Measurements from ENCODE around the gene CWC27.
"Not testable (repeated sequence)": the region's sequence is repeated elsewhere in the genome, so short reads cannot be mapped to it uniquely, and the experiment has no call there.

CWC27 gene

DNA sequence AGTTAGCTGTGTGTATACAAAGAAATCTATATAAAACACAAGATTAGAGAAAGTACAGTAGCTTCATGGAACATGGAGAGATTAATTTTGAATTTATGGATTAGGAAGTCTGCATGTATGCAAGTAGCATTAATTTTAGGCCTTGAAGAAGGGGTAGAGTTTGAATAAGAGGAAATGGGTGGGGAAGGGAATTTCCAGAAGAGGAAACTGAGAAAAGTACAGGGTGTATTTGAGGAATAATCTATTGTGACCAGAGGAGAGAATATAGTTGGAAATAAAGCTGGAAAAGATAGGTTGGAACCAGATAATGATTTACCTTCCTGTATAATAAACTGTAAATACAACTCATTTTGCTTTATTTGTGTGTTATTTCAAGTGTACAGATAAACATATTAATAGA lies 53.6 kb downstream of the CWC27 start:
- CTCF ChIA-PET: no interaction called here
- Histone ChIP-seq H3K4me3 (ENCODE audit: control insufficient read depth in 1 of 7, extremely low read depth in 1 of 7, insufficient read depth in 4 of 7, low read depth in 2 of 7, low read length in 6 of 7) (no peak overlapping the region), H3K4me1 (ENCODE audit: control extremely low read depth in 1 of 4, control insufficient read depth in 4 of 4, insufficient read depth in 4 of 4, low read length in 3 of 4) (peaks cover 0 to 3% (median 1%) of the 10 kb centered on the region in 4 experiments), H3K27me3 (replicated peaks in 2 of 5; ENCODE audit: control insufficient read depth in 4 of 5, insufficient read depth in 5 of 5, low read length in 4 of 5) (no peaks in the 10 kb centered on the region), H3K27ac (ENCODE audit: insufficient read depth in 1 of 2, low read depth in 1 of 2, low read length in 2 of 2, poor library complexity in 1 of 2, severe bottlenecking in 2 of 2) (no peak overlapping the region), H3K36me3 (ENCODE audit: control insufficient read depth in 4 of 4, insufficient read depth in 4 of 4, low read length in 3 of 4) (peaks cover 0 to 3% (median 1%) of the 10 kb centered on the region in 4 experiments), H3K9me3 (ENCODE audit: control extremely low read depth in 1 of 5, control insufficient read depth in 4 of 5, insufficient read depth in 2 of 5, low read depth in 1 of 5, low read length in 4 of 5) (peaks cover 0 to 1% (median 0%) of the 10 kb centered on the region in 5 experiments)
- POLR2A ChIA-PET: no interaction called here
- DNase-seq: peak in 2 of 3 donors; percentile 2

DNA sequence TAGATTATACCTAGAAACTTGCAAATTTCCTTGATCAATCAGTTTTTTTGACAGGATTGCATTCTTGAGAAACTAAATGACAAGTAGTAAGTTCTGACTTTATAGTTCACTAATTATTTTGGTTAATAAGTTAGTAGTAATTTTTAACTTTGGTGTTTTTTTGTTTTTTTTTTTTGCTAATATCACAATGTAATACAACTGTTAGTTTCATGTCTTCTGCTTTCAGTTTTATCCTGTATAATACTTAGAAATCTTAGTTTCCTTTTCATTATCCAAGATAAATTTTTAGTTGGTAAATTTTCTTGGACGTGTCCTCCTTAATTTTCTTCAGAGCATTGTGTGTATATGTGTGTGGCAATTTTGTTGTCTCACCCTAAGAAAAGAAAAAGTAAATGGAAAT lies 57.8 kb downstream of the CWC27 start:
- H3K4me3 ChIP-seq (ENCODE audit: control insufficient read depth in 1 of 7, extremely low read depth in 1 of 7, insufficient read depth in 4 of 7, low read depth in 2 of 7, low read length in 6 of 7): no peak overlapping the region
- no CpG with 5 or more reads among the region's 1 CpG for WGBS (ENCODE audit: insufficient coverage)
- H3K9me3 ChIP-seq (ENCODE audit: control extremely low read depth in 1 of 5, control insufficient read depth in 4 of 5, insufficient read depth in 2 of 5, low read depth in 1 of 5, low read length in 4 of 5): peaks cover 0 to 3% (median 0%) of the 10 kb centered on the region in 5 experiments
- POLR2A ChIA-PET: no interaction called here
- no peaks in the 10 kb centered on the region for H3K27me3 ChIP-seq (replicated peaks in 2 of 5; ENCODE audit: control insufficient read depth in 4 of 5, insufficient read depth in 5 of 5, low read length in 4 of 5)
- DNase-seq: no peak
- CTCF ChIA-PET: no interaction called here
- peaks cover 0 to 3% (median 1%) of the 10 kb centered on the region in 4 experiments for H3K4me1 ChIP-seq (ENCODE audit: control extremely low read depth in 1 of 4, control insufficient read depth in 4 of 4, insufficient read depth in 4 of 4, low read length in 3 of 4)
- H3K36me3 ChIP-seq (ENCODE audit: control insufficient read depth in 4 of 4, insufficient read depth in 4 of 4, low read length in 3 of 4): peaks cover 0 to 8% (median 4%) of the 10 kb centered on the region in 4 experiments
- no peak overlapping the region for H3K27ac ChIP-seq (ENCODE audit: insufficient read depth in 1 of 2, low read depth in 1 of 2, low read length in 2 of 2, poor library complexity in 1 of 2, severe bottlenecking in 2 of 2)

DNA sequence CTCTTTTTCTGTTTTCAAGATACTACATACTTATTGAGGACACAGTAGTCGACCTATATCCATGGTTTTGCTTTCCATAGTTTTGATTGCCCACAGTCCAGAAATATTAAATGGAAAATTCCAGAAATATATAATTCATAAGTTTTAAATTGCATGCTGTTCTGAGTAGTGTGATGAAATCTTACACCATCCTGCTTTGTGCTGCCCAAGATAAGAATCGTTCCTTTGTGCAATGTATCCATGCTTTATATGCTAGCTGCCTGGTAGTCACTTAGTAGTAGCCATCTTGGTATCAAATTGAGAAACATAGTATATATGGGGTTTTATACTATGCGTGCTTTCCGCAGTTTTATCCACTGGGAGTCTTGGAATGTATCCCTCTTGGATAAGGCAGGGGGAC lies 59.0 kb downstream of the CWC27 start:
- DNase-seq: no peak
- no peak overlapping the region for H3K27ac ChIP-seq (ENCODE audit: insufficient read depth in 1 of 2, low read depth in 1 of 2, low read length in 2 of 2, poor library complexity in 1 of 2, severe bottlenecking in 2 of 2)
- CTCF ChIA-PET: no interaction called here
- H3K27me3 ChIP-seq (replicated peaks in 2 of 5; ENCODE audit: control insufficient read depth in 4 of 5, insufficient read depth in 5 of 5, low read length in 4 of 5): no peaks in the 10 kb centered on the region
- H3K9me3 ChIP-seq (ENCODE audit: control extremely low read depth in 1 of 5, control insufficient read depth in 4 of 5, insufficient read depth in 2 of 5, low read depth in 1 of 5, low read length in 4 of 5): peaks cover 0 to 3% (median 0%) of the 10 kb centered on the region in 5 experiments
- no peaks in the 10 kb centered on the region for H3K4me1 ChIP-seq (ENCODE audit: control extremely low read depth in 1 of 4, control insufficient read depth in 4 of 4, insufficient read depth in 4 of 4, low read length in 3 of 4)
- WGBS (ENCODE audit: insufficient coverage): 100% methylated on average over 1 of the region's 4 CpGs
- POLR2A ChIA-PET: no interaction called here
- H3K36me3 ChIP-seq (ENCODE audit: control insufficient read depth in 4 of 4, insufficient read depth in 4 of 4, low read length in 3 of 4): peaks cover 0 to 8% (median 4%) of the 10 kb centered on the region in 4 experiments
- no peak overlapping the region for H3K4me3 ChIP-seq (ENCODE audit: control insufficient read depth in 1 of 7, extremely low read depth in 1 of 7, insufficient read depth in 4 of 7, low read depth in 2 of 7, low read length in 6 of 7)

DNA sequence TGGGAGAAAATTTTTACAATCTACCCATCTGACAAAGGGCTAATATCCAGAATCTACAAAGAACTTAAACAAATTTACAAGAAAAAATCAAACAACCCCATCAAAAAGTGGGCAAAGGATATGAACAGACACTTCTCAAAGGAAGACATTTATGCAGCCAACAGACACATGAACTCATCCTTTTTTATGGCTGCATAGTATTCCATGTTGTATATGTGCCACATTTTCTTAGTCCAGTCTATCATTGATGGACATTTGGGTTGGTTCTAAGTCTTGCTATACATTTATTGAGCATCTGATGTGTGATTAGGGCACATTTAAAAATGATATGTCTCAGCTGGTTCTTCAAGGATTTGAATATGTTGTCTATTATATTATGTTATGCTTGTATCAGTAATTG lies 61.9 kb downstream of the CWC27 start:
- H3K36me3 ChIP-seq (ENCODE audit: control insufficient read depth in 4 of 4, insufficient read depth in 4 of 4, low read length in 3 of 4); H3K9me3 ChIP-seq (ENCODE audit: control extremely low read depth in 1 of 5, control insufficient read depth in 4 of 5, insufficient read depth in 2 of 5, low read depth in 1 of 5, low read length in 4 of 5); H3K4me1 ChIP-seq (ENCODE audit: control extremely low read depth in 1 of 4, control insufficient read depth in 4 of 4, insufficient read depth in 4 of 4, low read length in 3 of 4); H3K27me3 ChIP-seq (replicated peaks in 2 of 5; ENCODE audit: control insufficient read depth in 4 of 5, insufficient read depth in 5 of 5, low read length in 4 of 5); DNase-seq; H3K27ac ChIP-seq (ENCODE audit: insufficient read depth in 1 of 2, low read depth in 1 of 2, low read length in 2 of 2, poor library complexity in 1 of 2, severe bottlenecking in 2 of 2); CTCF ChIA-PET; H3K4me3 ChIP-seq (ENCODE audit: control insufficient read depth in 1 of 7, extremely low read depth in 1 of 7, insufficient read depth in 4 of 7, low read depth in 2 of 7, low read length in 6 of 7): not testable (repeated sequence)
- POLR2A ChIA-PET: interaction anchor here (0.7 kb wide), 1 partner anchor 117 kb away, joined by 4 read pairs; no protein-coding TSS in a partner anchor

DNA sequence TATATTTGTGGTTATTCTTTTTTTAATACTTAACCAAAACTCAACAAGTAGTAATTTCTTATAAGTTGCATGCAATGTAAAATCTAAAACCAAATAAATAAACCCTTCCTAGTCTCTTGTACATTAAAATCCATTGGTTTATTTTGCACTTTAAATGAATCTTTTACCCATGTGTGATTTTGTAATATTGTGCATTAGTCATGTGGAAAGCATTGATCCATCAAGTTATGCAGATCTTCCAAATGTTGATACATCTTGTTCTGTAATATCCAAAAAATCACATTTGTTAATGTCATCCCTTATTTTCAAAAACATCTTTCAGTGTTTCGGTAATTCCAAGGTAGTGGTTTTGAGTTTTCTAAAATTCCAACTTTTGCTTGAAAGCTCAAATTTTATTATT lies 63.3 kb downstream of the CWC27 start:
- no CpG with 5 or more reads among the region's 1 CpG for WGBS (ENCODE audit: insufficient coverage)
- Histone ChIP-seq H3K4me3 (ENCODE audit: control insufficient read depth in 1 of 7, extremely low read depth in 1 of 7, insufficient read depth in 4 of 7, low read depth in 2 of 7, low read length in 6 of 7) (no peak overlapping the region), H3K27ac (ENCODE audit: insufficient read depth in 1 of 2, low read depth in 1 of 2, low read length in 2 of 2, poor library complexity in 1 of 2, severe bottlenecking in 2 of 2) (no peak overlapping the region), H3K4me1 (ENCODE audit: control extremely low read depth in 1 of 4, control insufficient read depth in 4 of 4, insufficient read depth in 4 of 4, low read length in 3 of 4) (no peaks in the 10 kb centered on the region), H3K36me3 (ENCODE audit: control insufficient read depth in 4 of 4, insufficient read depth in 4 of 4, low read length in 3 of 4) (peaks cover 0 to 8% (median 3%) of the 10 kb centered on the region in 4 experiments), H3K27me3 (replicated peaks in 2 of 5; ENCODE audit: control insufficient read depth in 4 of 5, insufficient read depth in 5 of 5, low read length in 4 of 5) (no peaks in the 10 kb centered on the region), H3K9me3 (ENCODE audit: control extremely low read depth in 1 of 5, control insufficient read depth in 4 of 5, insufficient read depth in 2 of 5, low read depth in 1 of 5, low read length in 4 of 5) (peaks cover 0 to 2% (median 0%) of the 10 kb centered on the region in 5 experiments)
- no peak for DNase-seq
- ChIA-PET CTCF (no interaction called here), POLR2A (no interaction called here)

DNA sequence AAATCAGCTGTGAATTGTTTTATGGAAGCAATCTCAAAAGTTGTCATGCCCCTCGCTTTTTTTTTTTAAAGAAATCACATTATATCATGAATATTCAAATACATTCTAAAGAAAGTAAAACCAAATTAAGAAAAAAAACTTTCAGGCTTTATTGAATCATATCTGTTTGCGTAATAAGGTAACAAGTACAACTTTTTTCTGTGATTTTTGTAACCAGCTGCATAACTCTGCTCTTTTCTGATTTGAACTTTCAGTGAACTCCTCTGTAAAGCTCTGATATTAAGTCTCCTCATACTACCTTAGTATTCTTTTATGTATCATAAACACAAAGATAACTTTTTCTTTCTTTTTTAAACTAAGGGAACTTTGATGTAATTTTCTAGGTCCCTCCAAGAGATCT lies 65.3 kb downstream of the CWC27 start:
- no peak for DNase-seq
- WGBS (ENCODE audit: insufficient coverage): 100% methylated on average over 1 of the region's 2 CpGs
- Histone ChIP-seq H3K27ac (ENCODE audit: insufficient read depth in 1 of 2, low read depth in 1 of 2, low read length in 2 of 2, poor library complexity in 1 of 2, severe bottlenecking in 2 of 2) (no peak overlapping the region), H3K27me3 (replicated peaks in 2 of 5; ENCODE audit: control insufficient read depth in 4 of 5, insufficient read depth in 5 of 5, low read length in 4 of 5) (no peaks in the 10 kb centered on the region), H3K4me3 (ENCODE audit: control insufficient read depth in 1 of 7, extremely low read depth in 1 of 7, insufficient read depth in 4 of 7, low read depth in 2 of 7, low read length in 6 of 7) (no peak overlapping the region), H3K36me3 (ENCODE audit: control insufficient read depth in 4 of 4, insufficient read depth in 4 of 4, low read length in 3 of 4) (peaks cover 0 to 3% (median 1%) of the 10 kb centered on the region in 4 experiments), H3K4me1 (ENCODE audit: control extremely low read depth in 1 of 4, control insufficient read depth in 4 of 4, insufficient read depth in 4 of 4, low read length in 3 of 4) (no peaks in the 10 kb centered on the region), H3K9me3 (ENCODE audit: control extremely low read depth in 1 of 5, control insufficient read depth in 4 of 5, insufficient read depth in 2 of 5, low read depth in 1 of 5, low read length in 4 of 5) (peaks cover 0 to 2% (median 0%) of the 10 kb centered on the region in 5 experiments)
- POLR2A ChIA-PET: no interaction called here
- CTCF ChIA-PET: no interaction called here

DNA sequence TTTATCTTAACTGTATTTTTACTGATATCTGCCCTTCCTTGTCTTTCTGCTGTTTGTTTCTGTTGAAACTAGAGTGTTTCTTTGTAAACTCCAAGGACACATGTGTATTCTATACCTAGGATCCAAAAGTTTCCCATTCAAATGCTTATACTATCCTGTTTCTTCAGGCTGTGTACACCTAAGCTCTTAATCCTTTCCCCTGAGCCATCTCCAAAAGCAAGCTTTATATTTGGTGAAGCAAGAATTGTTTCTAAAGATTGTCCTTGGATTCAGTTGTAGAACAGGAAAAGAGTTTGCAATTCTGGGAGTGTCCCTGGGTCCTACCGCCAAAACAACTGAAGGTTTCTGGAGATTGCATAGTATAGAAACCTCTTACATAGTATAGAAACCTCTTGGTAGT lies 65.9 kb downstream of the CWC27 start:
- peaks cover 0 to 2% (median 0%) of the 10 kb centered on the region in 5 experiments for H3K9me3 ChIP-seq (ENCODE audit: control extremely low read depth in 1 of 5, control insufficient read depth in 4 of 5, insufficient read depth in 2 of 5, low read depth in 1 of 5, low read length in 4 of 5)
- no peaks in the 10 kb centered on the region for H3K4me1 ChIP-seq (ENCODE audit: control extremely low read depth in 1 of 4, control insufficient read depth in 4 of 4, insufficient read depth in 4 of 4, low read length in 3 of 4)
- DNase-seq: no peak
- H3K27me3 ChIP-seq (replicated peaks in 2 of 5; ENCODE audit: control insufficient read depth in 4 of 5, insufficient read depth in 5 of 5, low read length in 4 of 5): no peaks in the 10 kb centered on the region
- CTCF ChIA-PET: no interaction called here
- H3K27ac ChIP-seq (ENCODE audit: insufficient read depth in 1 of 2, low read depth in 1 of 2, low read length in 2 of 2, poor library complexity in 1 of 2, severe bottlenecking in 2 of 2): no peak overlapping the region
- WGBS (ENCODE audit: insufficient coverage): no CpG with 5 or more reads among the region's 1 CpG
- no peak overlapping the region for H3K4me3 ChIP-seq (ENCODE audit: control insufficient read depth in 1 of 7, extremely low read depth in 1 of 7, insufficient read depth in 4 of 7, low read depth in 2 of 7, low read length in 6 of 7)
- POLR2A ChIA-PET: no interaction called here
- peaks cover 0 to 3% (median 1%) of the 10 kb centered on the region in 4 experiments for H3K36me3 ChIP-seq (ENCODE audit: control insufficient read depth in 4 of 4, insufficient read depth in 4 of 4, low read length in 3 of 4)
